ENCODE data around the gene TCF7L2. TPM values are rescaled to one million over a fixed set of nuclear protein-coding genes. Genes with fewer than 3 reads are reported as not detected.

The TCF7L2 gene
- total RNA-seq, 1 donor from 2014 or later, result 49.3 TPM

DNA sequence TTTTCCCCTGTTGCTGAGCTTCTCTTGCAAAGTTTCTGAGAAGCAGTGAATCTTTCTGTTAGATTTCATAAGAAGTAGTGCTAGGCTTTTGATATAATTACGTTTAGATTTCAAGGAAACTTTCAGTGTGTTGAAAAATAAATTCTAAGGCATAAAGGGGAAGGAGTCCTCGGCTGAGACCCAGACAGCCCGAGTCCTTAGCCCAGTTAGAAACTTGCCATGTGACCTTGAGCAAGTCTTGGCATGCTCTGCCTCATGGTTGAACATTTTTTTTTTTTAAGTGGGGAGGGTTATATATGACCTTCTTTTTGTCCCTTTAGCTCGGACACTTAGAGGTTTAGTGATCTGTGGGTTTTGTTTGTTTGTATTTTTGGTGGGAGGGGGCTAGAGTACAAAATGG is 117.5 kb downstream of the TCF7L2 start:
- Mint-ChIP-seq H3K36me3 (ENCODE audit: low read depth, unreplicated experiment) (peaks cover 10% of the 10 kb centered on the region), H3K4me3 (ENCODE audit: unreplicated experiment) (no peak overlapping the region), H3K27me3 (ENCODE audit: unreplicated experiment) (peaks cover 3% of the 10 kb centered on the region), H3K4me1 (ENCODE audit: unreplicated experiment) (peaks cover 31% of the 10 kb centered on the region), H3K9me3 (ENCODE audit: unreplicated experiment) (no peaks in the 10 kb centered on the region), H3K27ac (ENCODE audit: unreplicated experiment) (no peak overlapping the region)
- DNase-seq (ENCODE audit: low spot score), result no peak
- TF ChIP-seq, protein P1, sequence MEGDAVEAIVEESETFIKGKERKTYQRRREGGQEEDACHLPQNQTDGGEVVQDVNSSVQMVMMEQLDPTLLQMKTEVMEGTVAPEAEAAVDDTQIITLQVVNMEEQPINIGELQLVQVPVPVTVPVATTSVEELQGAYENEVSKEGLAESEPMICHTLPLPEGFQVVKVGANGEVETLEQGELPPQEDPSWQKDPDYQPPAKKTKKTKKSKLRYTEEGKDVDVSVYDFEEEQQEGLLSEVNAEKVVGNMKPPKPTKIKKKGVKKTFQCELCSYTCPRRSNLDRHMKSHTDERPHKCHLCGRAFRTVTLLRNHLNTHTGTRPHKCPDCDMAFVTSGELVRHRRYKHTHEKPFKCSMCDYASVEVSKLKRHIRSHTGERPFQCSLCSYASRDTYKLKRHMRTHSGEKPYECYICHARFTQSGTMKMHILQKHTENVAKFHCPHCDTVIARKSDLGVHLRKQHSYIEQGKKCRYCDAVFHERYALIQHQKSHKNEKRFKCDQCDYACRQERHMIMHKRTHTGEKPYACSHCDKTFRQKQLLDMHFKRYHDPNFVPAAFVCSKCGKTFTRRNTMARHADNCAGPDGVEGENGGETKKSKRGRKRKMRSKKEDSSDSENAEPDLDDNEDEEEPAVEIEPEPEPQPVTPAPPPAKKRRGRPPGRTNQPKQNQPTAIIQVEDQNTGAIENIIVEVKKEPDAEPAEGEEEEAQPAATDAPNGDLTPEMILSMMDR (IDR thresholded peaks at IDR 0.05; ENCODE audit: unreplicated experiment), result no peak

DNA sequence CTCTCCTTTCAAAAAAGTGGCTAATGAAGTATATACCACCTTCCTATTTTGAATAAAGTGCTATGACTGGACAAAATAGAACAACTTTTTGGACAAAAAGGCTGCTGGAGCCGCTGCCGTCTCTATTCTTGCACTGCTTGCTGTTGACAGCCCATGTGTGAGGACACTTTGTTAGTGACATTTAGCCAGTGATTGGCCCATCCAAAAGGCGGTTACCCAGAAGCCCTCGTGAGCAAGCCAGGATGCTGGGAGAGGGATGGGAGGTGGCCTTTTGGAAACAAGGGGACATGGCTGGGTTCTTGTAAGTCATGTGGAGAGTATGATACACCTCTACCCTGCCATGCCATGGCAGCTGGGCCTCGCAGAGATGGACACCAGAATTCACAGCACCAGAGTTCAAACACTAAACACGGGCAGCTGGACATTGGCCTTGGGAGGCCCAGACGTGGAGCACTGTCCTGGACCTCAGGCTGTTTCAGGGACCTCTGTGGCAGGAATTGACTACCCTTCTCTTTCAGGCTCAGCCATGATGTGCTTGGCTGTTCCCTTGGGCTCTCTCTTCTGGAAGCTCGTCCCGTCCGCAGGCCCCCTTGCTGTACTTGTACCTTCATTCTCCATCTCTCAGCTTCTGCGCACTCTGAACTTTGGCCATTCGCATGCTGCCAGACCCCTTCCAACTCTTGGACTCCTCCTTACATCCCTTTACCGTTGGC is 118.3 kb downstream of the TCF7L2 start:
- Mint-ChIP-seq H3K9me3 (ENCODE audit: unreplicated experiment) (no peaks in the 10 kb centered on the region), H3K27me3 (ENCODE audit: unreplicated experiment) (peaks cover under 1% of the 10 kb centered on the region), H3K36me3 (ENCODE audit: low read depth, unreplicated experiment) (peaks cover 13% of the 10 kb centered on the region), H3K27ac (ENCODE audit: unreplicated experiment) (no peak overlapping the region), H3K4me3 (ENCODE audit: unreplicated experiment) (no peak overlapping the region), H3K4me1 (ENCODE audit: unreplicated experiment) (peaks cover 28% of the 10 kb centered on the region)
- DNase-seq (ENCODE audit: low spot score), result no peak
- TF ChIP-seq, protein P1 (IDR thresholded peaks at IDR 0.05; ENCODE audit: unreplicated experiment), result no peak

DNA sequence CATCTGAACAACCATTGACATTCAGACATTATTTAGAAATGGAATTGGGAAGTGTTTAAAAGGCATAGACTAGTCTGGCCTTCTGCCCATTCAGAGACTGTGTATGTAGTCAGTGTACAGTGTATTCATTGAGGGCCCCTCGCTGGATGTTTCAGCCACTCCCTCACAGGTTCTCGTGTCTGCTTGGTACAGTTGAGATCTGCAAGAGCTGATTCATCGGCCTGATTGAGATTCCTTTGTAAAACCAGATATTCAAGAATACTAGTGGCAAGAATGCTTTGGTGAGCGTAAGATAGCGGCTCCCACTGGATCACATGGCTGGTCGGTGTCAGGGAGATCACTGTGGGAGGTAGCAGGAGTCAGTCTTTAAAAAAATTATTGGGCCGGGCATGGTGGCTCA is 119.5 kb downstream of the TCF7L2 start:
- Mint-ChIP-seq H3K36me3 (ENCODE audit: low read depth, unreplicated experiment) (peaks cover 18% of the 10 kb centered on the region), H3K4me1 (ENCODE audit: unreplicated experiment) (peaks cover 25% of the 10 kb centered on the region), H3K27me3 (ENCODE audit: unreplicated experiment) (no peaks in the 10 kb centered on the region), H3K27ac (ENCODE audit: unreplicated experiment) (no peak overlapping the region), H3K4me3 (ENCODE audit: unreplicated experiment) (no peak overlapping the region), H3K9me3 (ENCODE audit: unreplicated experiment) (no peaks in the 10 kb centered on the region)
- TF ChIP-seq, protein P1 (IDR thresholded peaks at IDR 0.05; ENCODE audit: unreplicated experiment), result no peak
- DNase-seq (ENCODE audit: low spot score), result no peak

DNA sequence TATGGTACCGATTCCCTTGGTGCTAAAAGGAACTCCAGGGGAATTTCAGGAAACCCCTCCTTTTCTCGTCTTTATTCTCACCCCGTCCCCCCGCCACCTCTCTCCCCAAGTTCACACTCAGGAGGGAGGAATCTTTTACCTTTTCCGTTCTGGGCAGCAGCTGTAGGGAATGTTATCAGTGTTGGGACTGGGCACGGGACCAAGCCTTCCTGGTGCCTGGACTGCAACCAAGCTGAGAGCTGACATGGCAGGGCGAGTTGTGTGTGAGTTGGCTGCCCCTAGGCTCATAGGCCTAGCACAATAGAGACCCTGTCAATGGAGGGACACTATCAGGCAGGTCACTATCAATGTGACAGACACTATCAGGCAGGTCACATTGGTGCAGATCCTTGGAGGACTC is 121.4 kb downstream of the TCF7L2 start:
- DNase-seq (ENCODE audit: low spot score), result no peak

More for the DNA sequence above, 121.4 kb downstream of the TCF7L2 start:
- H3K4me1 Mint-ChIP-seq (ENCODE audit: unreplicated experiment), result peaks cover 25% of the 10 kb centered on the region
- no peaks in the 10 kb centered on the region for H3K9me3 Mint-ChIP-seq (ENCODE audit: unreplicated experiment)
- H3K36me3 Mint-ChIP-seq (ENCODE audit: low read depth, unreplicated experiment), result peaks cover 18% of the 10 kb centered on the region
- H3K27ac Mint-ChIP-seq (ENCODE audit: unreplicated experiment), result peak overlapping the region; percentile 68
- TF ChIP-seq, protein P1 (IDR thresholded peaks at IDR 0.05; ENCODE audit: unreplicated experiment), result no peak
- H3K4me3 Mint-ChIP-seq (ENCODE audit: unreplicated experiment), result no peak overlapping the region
- H3K27me3 Mint-ChIP-seq (ENCODE audit: unreplicated experiment), result peaks cover 4% of the 10 kb centered on the region
